ENCODE data around the gene NUP37. TPM values are rescaled to one million over a fixed set of nuclear protein-coding genes. Genes with fewer than 3 reads are reported as not detected.
A peak's percentile ranks its signal among the peaks of the same experiment; 100 is the strongest.
"Not testable (repeated sequence)": the region's sequence is repeated elsewhere in the genome, so short reads cannot be mapped to it uniquely, and the experiment has no call there.

Gene NUP37
- polyA plus RNA-seq, 2 donors: 7.3 to 26.8 TPM

DNA sequence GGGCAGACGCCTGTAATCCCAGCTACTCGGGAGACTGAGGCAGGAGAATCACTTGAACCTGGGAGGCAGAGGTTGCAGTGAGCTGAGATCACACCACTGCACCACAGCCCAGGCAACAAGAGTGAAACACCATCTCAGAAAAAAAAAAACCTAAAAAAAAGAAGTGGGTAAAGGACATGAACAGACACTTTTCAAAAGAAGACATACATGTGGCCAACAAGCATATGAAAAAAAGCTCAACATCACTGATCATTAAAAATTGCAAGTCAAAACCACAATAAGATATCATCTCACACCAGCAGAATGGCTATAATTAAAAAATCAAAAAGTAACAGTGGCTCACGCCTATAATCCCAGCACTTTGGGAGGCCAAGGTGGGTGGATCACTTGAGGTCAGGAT, 10.8 kb upstream of the NUP37 start:
- H3K36me3 ChIP-seq (ENCODE audit: control insufficient read depth in 2 of 2, insufficient read depth in 2 of 2, low read length in 1 of 2); H3K27me3 ChIP-seq (ENCODE audit: control insufficient read depth in 1 of 2, insufficient read depth in 2 of 2, low read length in 2 of 2); H3K27ac ChIP-seq (ENCODE audit: low read depth in 2 of 2, low read length in 1 of 2); H3K4me3 ChIP-seq (ENCODE audit: low read depth in 1 of 2, low read length in 2 of 2); H3K4me1 ChIP-seq (ENCODE audit: control insufficient read depth in 2 of 2, insufficient read depth in 2 of 2, low read length in 1 of 2); H3K9me3 ChIP-seq (ENCODE audit: control insufficient read depth in 2 of 2, insufficient read depth in 1 of 2, low read depth in 1 of 2, low read length in 1 of 2): not testable (repeated sequence)
- 83 to 96% methylated on average over 3 of the region's 3 CpGs for WGBS, 2 donors

DNA sequence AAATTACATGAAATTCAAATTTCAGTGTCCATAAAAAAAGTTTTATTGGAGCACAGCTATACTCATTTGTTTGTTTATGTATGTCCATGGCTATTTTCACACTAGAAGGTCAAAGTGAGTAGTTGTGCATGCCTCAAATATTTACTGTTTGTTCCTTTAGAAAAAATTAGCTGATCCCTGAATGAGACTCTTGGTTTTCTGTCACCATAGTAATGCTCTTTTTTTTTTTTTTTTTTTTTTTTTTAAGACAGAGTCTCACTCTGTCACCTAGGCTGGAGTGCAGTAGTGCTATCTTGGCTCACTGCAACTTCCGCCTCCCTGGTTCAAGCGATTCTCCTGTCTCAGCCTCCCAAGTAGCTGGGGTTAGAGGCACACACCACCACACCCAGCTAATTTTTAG, 1.4 kb upstream of the NUP37 start:
- H3K9me3 ChIP-seq (ENCODE audit: control insufficient read depth in 2 of 2, insufficient read depth in 1 of 2, low read depth in 1 of 2, low read length in 1 of 2); H3K27me3 ChIP-seq (ENCODE audit: control insufficient read depth in 1 of 2, insufficient read depth in 2 of 2, low read length in 2 of 2); H3K36me3 ChIP-seq (ENCODE audit: control insufficient read depth in 2 of 2, insufficient read depth in 2 of 2, low read length in 1 of 2); H3K4me1 ChIP-seq (ENCODE audit: control insufficient read depth in 2 of 2, insufficient read depth in 2 of 2, low read length in 1 of 2); H3K27ac ChIP-seq (ENCODE audit: low read depth in 2 of 2, low read length in 1 of 2): not testable (repeated sequence)
- 96% methylated on average over 2 of the region's 2 CpGs for WGBS, 2 donors
- peak overlapping the region in 1 of 2 donors; percentile 62 for H3K4me3 ChIP-seq (ENCODE audit: low read depth in 1 of 2, low read length in 2 of 2)

DNA sequence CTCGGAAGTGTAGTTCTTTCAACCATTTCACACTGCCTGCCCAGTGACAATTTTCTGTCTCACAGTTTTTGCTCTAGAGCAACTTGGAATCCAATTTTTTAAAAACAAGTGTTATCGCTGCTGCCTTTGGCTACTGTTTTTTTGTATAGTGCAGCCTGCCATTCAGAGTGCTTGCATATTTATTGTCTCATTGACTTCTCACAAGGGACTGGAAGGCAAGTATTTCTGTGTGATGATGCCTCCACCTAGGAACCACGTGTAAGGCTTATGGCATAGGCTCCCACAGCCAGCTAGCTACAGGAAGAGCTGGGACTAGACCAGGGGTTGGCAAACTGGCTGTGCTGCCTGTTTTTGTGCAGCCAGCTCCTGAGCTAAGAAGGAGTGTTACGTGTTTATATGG, 972 bp upstream of the NUP37 start:
- H3K4me3 ChIP-seq (ENCODE audit: low read depth in 1 of 2, low read length in 2 of 2): peak overlapping the region in 1 of 2 donors; percentile 62
- H3K9me3 ChIP-seq (ENCODE audit: control insufficient read depth in 2 of 2, insufficient read depth in 1 of 2, low read depth in 1 of 2, low read length in 1 of 2): no peaks in the 10 kb centered on the region
- H3K27ac ChIP-seq (ENCODE audit: low read depth in 2 of 2, low read length in 1 of 2): no peak overlapping the region
- H3K4me1 ChIP-seq (ENCODE audit: control insufficient read depth in 2 of 2, insufficient read depth in 2 of 2, low read length in 1 of 2): no peaks in the 10 kb centered on the region
- 20 to 26% methylated on average over 4 of the region's 4 CpGs for WGBS, 2 donors
- no peaks in the 10 kb centered on the region for H3K27me3 ChIP-seq (ENCODE audit: control insufficient read depth in 1 of 2, insufficient read depth in 2 of 2, low read length in 2 of 2)
- H3K36me3 ChIP-seq (ENCODE audit: control insufficient read depth in 2 of 2, insufficient read depth in 2 of 2, low read length in 1 of 2): no peaks in the 10 kb centered on the region

DNA sequence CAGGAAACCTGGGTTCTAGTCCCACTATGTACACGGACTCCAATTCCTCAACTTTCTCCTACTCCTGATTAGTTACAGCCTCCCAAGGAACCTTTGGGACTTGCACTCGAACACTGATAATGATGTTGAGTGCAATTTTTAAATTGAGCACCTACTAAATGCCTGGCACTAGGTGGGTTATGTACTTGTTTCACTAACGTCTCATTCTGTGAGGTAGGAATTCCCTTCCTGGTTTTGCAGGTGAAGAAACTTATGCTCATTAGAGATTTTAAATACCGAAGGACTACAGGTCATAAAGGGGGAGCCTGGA, 605 bp upstream of the NUP37 start:
- no peaks in the 10 kb centered on the region for H3K36me3 ChIP-seq (ENCODE audit: control insufficient read depth in 2 of 2, insufficient read depth in 2 of 2, low read length in 1 of 2)
- peak overlapping the region; percentile 54 to 81 for H3K27ac ChIP-seq (ENCODE audit: low read depth in 2 of 2, low read length in 1 of 2)
- WGBS, 2 donors: 1 to 5% methylated on average over 4 of the region's 4 CpGs
- H3K9me3 ChIP-seq (ENCODE audit: control insufficient read depth in 2 of 2, insufficient read depth in 1 of 2, low read depth in 1 of 2, low read length in 1 of 2): no peaks in the 10 kb centered on the region
- H3K4me1 ChIP-seq (ENCODE audit: control insufficient read depth in 2 of 2, insufficient read depth in 2 of 2, low read length in 1 of 2): no peaks in the 10 kb centered on the region
- H3K27me3 ChIP-seq (ENCODE audit: control insufficient read depth in 1 of 2, insufficient read depth in 2 of 2, low read length in 2 of 2): no peaks in the 10 kb centered on the region
- H3K4me3 ChIP-seq (ENCODE audit: low read depth in 1 of 2, low read length in 2 of 2): peak overlapping the region; percentile 62 to 85

DNA sequence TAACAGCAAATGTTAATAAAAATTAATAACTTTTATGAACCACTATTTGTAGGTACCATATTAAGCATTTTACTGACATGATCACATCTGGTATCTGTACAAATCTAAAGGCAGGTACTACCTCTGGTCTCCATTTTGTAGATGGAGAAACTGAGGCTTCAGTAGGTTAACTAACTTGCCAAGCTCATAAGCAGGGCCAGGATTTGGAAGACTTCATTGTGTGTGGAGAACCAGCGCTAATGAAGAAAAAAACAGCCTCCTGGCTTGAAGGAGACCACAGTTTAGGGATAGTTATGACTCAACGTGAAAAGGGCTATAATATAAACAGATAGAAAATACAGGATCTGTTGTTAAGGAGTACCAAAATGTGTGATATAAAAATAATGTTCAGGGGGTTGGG, 1.0 kb downstream of the NUP37 start:
- no peak overlapping the region for H3K27ac ChIP-seq (ENCODE audit: low read depth in 2 of 2, low read length in 1 of 2)
- H3K9me3 ChIP-seq (ENCODE audit: control insufficient read depth in 2 of 2, insufficient read depth in 1 of 2, low read depth in 1 of 2, low read length in 1 of 2): no peaks in the 10 kb centered on the region
- peak overlapping the region in 1 of 2 donors; percentile 62 for H3K4me3 ChIP-seq (ENCODE audit: low read depth in 1 of 2, low read length in 2 of 2)
- 60 to 61% methylated on average over 2 of the region's 2 CpGs for WGBS, 2 donors
- no peaks in the 10 kb centered on the region for H3K4me1 ChIP-seq (ENCODE audit: control insufficient read depth in 2 of 2, insufficient read depth in 2 of 2, low read length in 1 of 2)
- no peaks in the 10 kb centered on the region for H3K27me3 ChIP-seq (ENCODE audit: control insufficient read depth in 1 of 2, insufficient read depth in 2 of 2, low read length in 2 of 2)
- no peaks in the 10 kb centered on the region for H3K36me3 ChIP-seq (ENCODE audit: control insufficient read depth in 2 of 2, insufficient read depth in 2 of 2, low read length in 1 of 2)

DNA sequence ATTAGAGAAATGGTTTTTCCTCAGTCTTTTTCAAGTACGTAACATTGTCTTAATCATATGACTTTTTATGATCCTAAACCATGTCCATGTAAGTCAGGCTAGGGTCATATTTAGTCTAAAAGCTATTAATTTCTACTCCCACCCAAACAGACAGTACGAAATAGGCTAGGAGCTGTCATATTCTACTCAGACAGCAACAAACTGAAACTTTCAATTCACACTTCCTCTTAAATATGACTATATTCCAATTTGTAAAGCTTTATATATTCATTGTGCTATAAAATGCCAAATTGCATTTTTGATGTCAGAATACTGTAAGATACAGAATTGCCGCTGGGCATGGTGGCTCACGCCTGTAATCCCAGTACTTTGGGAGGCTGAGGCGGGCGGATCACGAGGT, 3.5 kb downstream of the NUP37 start:
- Histone ChIP-seq H3K4me1 (ENCODE audit: control insufficient read depth in 2 of 2, insufficient read depth in 2 of 2, low read length in 1 of 2) (no peaks in the 10 kb centered on the region), H3K27me3 (ENCODE audit: control insufficient read depth in 1 of 2, insufficient read depth in 2 of 2, low read length in 2 of 2) (no peaks in the 10 kb centered on the region), H3K27ac (ENCODE audit: low read depth in 2 of 2, low read length in 1 of 2) (no peak overlapping the region), H3K36me3 (ENCODE audit: control insufficient read depth in 2 of 2, insufficient read depth in 2 of 2, low read length in 1 of 2) (no peaks in the 10 kb centered on the region), H3K4me3 (ENCODE audit: low read depth in 1 of 2, low read length in 2 of 2) (no peak overlapping the region), H3K9me3 (ENCODE audit: control insufficient read depth in 2 of 2, insufficient read depth in 1 of 2, low read depth in 1 of 2, low read length in 1 of 2) (no peaks in the 10 kb centered on the region)
- 84 to 92% methylated on average over 7 of the region's 7 CpGs for WGBS, 2 donors

DNA sequence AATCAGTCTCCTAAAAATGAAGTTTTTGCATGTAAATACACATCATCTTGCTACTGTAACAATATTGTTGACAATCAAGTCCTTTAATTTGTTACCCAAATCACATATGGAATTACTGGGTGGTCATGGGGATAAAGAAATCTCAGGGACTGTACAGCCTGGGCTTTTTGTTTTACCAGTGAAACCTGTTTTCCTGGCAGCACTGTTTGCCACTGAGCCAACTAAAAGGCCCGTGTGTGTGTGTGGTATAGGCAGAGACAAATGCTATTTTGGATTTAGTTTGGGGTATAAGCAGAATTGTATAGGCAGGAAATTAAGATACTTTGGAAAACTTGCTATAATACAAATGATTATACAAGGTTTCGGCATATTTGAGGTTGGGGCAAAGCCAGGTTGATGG, 5.7 kb downstream of the NUP37 start:
- Histone ChIP-seq H3K27ac (ENCODE audit: low read depth in 2 of 2, low read length in 1 of 2) (no peak overlapping the region), H3K9me3 (ENCODE audit: control insufficient read depth in 2 of 2, insufficient read depth in 1 of 2, low read depth in 1 of 2, low read length in 1 of 2) (no peaks in the 10 kb centered on the region), H3K36me3 (ENCODE audit: control insufficient read depth in 2 of 2, insufficient read depth in 2 of 2, low read length in 1 of 2) (peaks cover 0 to 6% of the 10 kb centered on the region in 2 donors), H3K4me3 (ENCODE audit: low read depth in 1 of 2, low read length in 2 of 2) (no peak overlapping the region), H3K4me1 (ENCODE audit: control insufficient read depth in 2 of 2, insufficient read depth in 2 of 2, low read length in 1 of 2) (no peaks in the 10 kb centered on the region), H3K27me3 (ENCODE audit: control insufficient read depth in 1 of 2, insufficient read depth in 2 of 2, low read length in 2 of 2) (no peaks in the 10 kb centered on the region)
- 70 to 71% methylated on average over 2 of the region's 2 CpGs for WGBS, 2 donors

DNA sequence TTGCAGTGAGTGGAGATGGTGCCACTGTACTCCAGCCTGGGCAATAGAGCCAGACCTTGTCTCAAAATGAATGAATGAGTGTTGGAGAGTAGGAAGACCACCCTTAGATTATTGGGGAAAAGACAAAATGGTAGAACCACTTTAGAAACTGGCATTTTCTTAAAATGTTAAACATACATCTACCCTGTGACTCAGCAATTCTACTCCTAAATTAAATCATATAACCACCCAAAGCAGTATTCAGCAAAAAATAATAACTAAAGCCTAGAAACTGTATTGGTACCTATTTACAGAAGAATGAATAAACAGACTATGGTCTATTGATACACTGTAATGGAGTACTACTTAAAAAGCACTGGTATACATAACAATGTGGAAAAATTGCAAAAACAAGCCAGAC, 9.1 kb downstream of the NUP37 start:
- no peaks in the 10 kb centered on the region for H3K4me1 ChIP-seq (ENCODE audit: control insufficient read depth in 2 of 2, insufficient read depth in 2 of 2, low read length in 1 of 2)
- H3K27me3 ChIP-seq (ENCODE audit: control insufficient read depth in 1 of 2, insufficient read depth in 2 of 2, low read length in 2 of 2): no peaks in the 10 kb centered on the region
- H3K4me3 ChIP-seq (ENCODE audit: low read depth in 1 of 2, low read length in 2 of 2): peak overlapping the region in 1 of 2 donors; percentile 39
- no peaks in the 10 kb centered on the region for H3K9me3 ChIP-seq (ENCODE audit: control insufficient read depth in 2 of 2, insufficient read depth in 1 of 2, low read depth in 1 of 2, low read length in 1 of 2)
- H3K36me3 ChIP-seq (ENCODE audit: control insufficient read depth in 2 of 2, insufficient read depth in 2 of 2, low read length in 1 of 2): peaks cover 0 to 6% of the 10 kb centered on the region in 2 donors
- H3K27ac ChIP-seq (ENCODE audit: low read depth in 2 of 2, low read length in 1 of 2): no peak overlapping the region

DNA sequence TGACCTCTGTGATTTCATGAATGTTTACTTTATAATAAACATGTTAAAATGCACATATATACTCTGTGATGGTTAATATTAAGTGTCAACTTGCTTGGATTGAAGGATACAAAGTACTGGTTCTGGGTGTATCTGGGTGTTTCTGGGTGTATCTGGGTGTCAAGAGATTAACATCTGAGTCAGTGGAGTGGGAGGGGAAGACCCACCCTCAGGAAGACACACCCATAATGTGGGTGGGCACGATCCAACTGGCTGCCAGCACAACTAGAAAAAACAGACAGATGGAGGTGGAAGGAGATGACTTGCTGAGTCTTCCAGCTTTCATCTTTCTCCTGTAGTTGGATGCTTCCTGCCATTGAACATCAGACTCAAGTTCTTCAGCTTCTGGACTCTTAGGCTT, 11.9 kb downstream of the NUP37 start:
- Histone ChIP-seq H3K9me3 (ENCODE audit: control insufficient read depth in 2 of 2, insufficient read depth in 1 of 2, low read depth in 1 of 2, low read length in 1 of 2) (no peaks in the 10 kb centered on the region), H3K36me3 (ENCODE audit: control insufficient read depth in 2 of 2, insufficient read depth in 2 of 2, low read length in 1 of 2) (peaks cover 0 to 6% of the 10 kb centered on the region in 2 donors), H3K4me1 (ENCODE audit: control insufficient read depth in 2 of 2, insufficient read depth in 2 of 2, low read length in 1 of 2) (no peaks in the 10 kb centered on the region), H3K27me3 (ENCODE audit: control insufficient read depth in 1 of 2, insufficient read depth in 2 of 2, low read length in 2 of 2) (no peaks in the 10 kb centered on the region), H3K4me3 (ENCODE audit: low read depth in 1 of 2, low read length in 2 of 2) (peak overlapping the region; percentile 27 to 56), H3K27ac (ENCODE audit: low read depth in 2 of 2, low read length in 1 of 2) (peak overlapping the region; percentile 75 to 79)
- 36 to 89% methylated on average over 1 of the region's 1 CpG for WGBS, 2 donors

DNA sequence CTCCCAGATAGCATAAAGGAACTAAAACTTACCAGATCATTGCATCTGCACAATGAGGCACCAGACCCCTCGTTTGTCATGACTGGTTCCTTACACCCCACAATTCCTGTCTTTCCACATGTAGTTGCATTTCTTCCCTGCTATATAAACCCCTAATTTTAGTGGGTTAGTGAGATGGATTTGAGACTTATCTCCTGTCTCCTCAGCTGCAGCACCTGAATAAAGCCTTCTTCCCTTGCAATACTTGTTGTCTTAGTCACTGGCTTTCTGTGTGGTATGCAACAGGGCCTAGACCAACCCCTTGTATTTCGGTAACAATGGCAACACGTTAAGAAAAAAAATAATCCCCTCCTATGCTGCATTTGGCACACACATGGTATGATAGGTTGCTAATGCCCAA, 13.0 kb downstream of the NUP37 start:
- H3K27me3 ChIP-seq (ENCODE audit: control insufficient read depth in 1 of 2, insufficient read depth in 2 of 2, low read length in 2 of 2): no peaks in the 10 kb centered on the region
- H3K4me3 ChIP-seq (ENCODE audit: low read depth in 1 of 2, low read length in 2 of 2): no peak overlapping the region
- H3K27ac ChIP-seq (ENCODE audit: low read depth in 2 of 2, low read length in 1 of 2): no peak overlapping the region
- 87 to 89% methylated on average over 3 of the region's 3 CpGs for WGBS, 2 donors
- peaks cover 0 to 6% of the 10 kb centered on the region in 2 donors for H3K36me3 ChIP-seq (ENCODE audit: control insufficient read depth in 2 of 2, insufficient read depth in 2 of 2, low read length in 1 of 2)
- no peaks in the 10 kb centered on the region for H3K9me3 ChIP-seq (ENCODE audit: control insufficient read depth in 2 of 2, insufficient read depth in 1 of 2, low read depth in 1 of 2, low read length in 1 of 2)
- no peaks in the 10 kb centered on the region for H3K4me1 ChIP-seq (ENCODE audit: control insufficient read depth in 2 of 2, insufficient read depth in 2 of 2, low read length in 1 of 2)

Data from esophagus (tissue), 2 donors.